H54 (cell line): ENCODE data around the gene NCR2.

ENCODE experiments used
- DNase-seq: peaks from one replicate; pipeline ENCODE4 v3.0.0; 2011; ENCODE audit warnings: low spot score, mixed read lengths; ENCODE audit not compliant: insufficient read length
- FAIRE-seq: peaks from 3 replicates; lab custom pipeline; 2011; peaks lifted over from hg19 to GRCh38; lab: Jason Lieb, UNC
- POLR2A ChIP-seq: IDR thresholded peaks from 2 replicates; pipeline ENCODE4 v1.6.1; 2011; ENCODE audit warnings: low read depth, mild to moderate bottlenecking, low read length

Gene NCR2

DNA sequence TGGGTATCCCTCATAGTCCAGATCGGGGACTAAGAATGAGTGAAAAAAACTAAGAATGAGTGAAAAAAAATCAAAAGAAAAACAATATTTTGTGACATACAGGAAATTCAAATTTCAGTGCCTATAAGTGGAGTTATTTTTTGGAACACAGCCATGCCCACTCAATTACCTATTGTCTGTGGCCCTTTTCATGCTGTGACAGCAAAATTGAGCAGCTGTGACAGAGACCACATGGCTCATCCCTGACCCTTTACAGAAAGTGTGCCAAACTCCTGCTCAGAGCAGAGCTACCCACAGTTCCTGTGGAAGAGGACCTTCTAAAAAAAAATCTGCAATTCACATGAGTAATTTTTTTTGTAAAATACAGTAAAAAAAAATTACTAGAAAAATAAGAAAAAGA lies 1.4 kb downstream of the NCR2 start:
- TF ChIP-seq POLR2A = no peak
- DNase-seq = no peak
- FAIRE-seq = no peak

DNA sequence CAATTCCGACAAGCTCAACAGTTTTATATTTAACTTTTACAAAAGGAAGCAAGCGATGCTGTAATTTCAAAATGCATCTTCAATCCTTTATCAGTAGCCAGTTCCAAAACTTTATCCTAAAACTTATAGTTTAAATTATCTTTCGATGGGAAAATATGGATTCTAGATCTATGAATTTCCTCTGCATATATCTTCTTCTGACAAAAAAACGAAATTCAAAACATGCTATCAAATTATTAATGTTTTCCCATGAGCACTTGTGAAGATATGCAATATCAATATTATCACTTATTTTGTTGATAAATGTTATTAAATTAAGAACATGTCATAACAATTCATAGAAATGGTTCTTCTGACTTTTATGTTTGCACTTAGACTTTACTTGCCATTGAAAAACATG lies 2.3 kb downstream of the NCR2 start:
- no peak for DNase-seq
- FAIRE-seq = no peak
- no peak for TF ChIP-seq POLR2A

DNA sequence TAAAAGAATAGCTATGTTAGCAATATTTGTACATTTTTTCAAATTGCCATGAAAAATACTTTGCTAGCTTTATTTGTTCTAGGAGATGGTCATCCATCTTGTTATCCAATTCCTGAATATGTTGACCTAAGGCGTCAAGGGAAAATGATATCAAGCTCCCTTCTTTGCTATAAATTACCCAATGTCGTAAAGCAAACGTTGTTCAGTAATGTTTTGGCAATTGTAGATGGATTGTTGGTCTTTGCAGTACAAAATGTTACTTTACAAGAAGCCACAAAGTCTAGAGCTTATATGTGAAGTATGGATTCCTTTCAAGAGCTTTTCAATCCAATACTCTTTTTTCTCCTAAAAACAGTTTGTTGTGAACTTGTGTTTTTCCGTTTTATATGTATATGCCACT lies 3.3 kb downstream of the NCR2 start:
- TF ChIP-seq POLR2A = no peak
- FAIRE-seq = no peak
- DNase-seq = no peak

DNA sequence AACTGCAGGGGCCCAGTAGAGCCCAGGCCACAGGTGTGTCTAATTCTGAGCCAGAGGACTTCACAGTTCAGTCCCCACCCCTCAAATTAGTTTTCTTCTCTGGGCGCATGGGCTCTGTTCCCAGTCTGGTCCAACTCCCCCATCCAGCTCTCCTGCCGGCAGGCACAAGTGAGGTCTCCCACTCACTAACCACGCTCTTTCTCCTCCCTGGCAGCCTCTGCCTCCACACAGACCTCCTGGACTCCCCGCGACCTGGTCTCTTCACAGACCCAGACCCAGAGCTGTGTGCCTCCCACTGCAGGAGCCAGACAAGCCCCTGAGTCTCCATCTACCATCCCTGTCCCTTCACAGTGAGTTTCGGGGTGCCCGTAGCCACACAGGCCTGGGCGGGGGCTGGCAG lies 6.2 kb downstream of the NCR2 start:
- DNase-seq (no peak), FAIRE-seq (no peak)
- no peak for TF ChIP-seq POLR2A

DNA sequence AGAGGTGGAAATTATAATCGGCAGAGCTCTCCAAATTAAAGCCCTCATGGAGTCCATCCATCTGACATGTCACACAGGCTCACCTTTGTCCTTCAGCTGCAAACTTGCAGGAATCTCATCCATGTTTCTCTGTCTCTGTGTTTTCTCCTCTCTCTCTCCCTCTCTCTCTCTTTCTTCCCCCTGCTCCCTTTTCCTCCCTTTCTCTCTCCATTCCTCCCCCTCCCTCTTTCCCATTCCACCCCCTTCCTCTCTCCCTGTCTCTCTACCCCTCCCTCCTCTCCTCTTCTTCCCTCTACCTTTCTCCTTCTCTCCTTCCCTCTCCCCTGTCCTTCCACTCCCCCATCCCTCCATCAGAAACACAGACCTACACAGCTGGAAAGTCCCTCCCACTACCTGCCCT lies 6.8 kb downstream of the NCR2 start:
- DNase-seq (no peak), FAIRE-seq (no peak)
- no peak for TF ChIP-seq POLR2A

DNA sequence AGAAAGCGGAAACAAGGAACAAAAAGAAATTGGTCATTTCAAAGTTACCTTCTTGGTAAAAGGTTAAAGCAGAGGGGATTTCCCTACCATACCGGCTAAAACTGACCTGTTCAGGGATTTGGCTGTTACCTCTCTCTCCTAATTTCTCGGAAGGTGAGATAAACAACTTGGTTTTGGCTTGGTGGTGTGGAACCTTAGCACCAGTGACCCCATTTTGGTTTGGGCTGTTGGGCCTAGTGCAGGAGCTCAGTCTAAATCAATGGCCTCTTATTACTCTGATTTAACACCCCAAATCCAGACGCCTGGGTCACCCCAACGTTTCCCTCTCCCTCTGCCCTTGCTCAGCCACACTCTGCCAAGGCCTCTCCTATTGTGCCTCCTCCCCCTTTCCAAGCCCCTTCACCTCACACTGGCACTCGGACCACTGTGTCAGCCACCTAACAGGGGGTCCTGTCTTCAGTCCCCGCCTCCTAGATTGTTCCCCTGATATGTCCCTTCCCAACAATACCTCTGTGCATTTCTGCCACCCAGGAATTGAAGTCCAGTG lies 8.3 kb downstream of the NCR2 start:
- no peak for DNase-seq
- no peak for FAIRE-seq

DNA sequence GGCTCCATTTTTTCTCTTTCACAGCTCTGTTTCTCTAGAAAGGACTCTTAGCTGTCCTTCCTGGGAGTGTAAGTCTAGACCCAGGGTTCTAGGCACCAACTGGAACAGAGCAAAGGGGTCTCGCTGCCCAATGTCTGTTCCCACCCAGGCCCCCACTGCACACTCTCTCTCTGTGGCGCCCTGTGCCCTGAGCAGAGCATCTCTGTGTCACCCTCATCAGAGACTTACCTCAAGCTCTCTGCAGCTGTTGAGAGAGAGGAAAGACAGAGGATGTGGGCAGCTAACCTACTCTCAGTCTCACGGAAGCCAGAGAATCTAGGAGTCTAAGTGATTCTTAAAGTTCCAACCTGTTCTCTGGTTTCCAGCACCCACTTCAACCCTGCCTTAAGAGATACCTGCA lies 9.5 kb downstream of the NCR2 start:
- FAIRE-seq (no peak), DNase-seq (no peak)
- no peak for TF ChIP-seq POLR2A

More for the DNA sequence above, 8.3 kb downstream of the NCR2 start:
- TF ChIP-seq POLR2A = no peak

DNA sequence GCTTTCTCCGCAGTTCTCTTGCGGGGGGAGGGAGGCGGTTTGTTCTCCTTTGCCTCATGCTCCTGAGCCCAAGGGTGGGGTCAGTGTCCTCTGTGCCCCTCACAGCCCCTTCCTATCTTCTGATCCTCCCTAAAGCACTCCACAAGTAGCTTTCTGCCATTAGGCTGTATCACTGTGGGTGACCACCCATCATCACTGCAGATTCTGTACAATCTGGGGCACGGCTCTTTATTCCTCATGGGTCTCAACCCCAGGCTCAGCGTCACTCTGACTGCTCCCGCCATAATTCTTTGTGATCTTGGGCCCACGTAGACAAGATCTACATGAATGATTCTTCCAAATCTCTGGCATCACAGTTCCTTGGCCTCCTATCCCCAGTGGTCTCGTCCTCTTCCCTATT lies 10.5 kb downstream of the NCR2 start:
- no peak for TF ChIP-seq POLR2A
- FAIRE-seq = no peak
- no peak for DNase-seq

DNA sequence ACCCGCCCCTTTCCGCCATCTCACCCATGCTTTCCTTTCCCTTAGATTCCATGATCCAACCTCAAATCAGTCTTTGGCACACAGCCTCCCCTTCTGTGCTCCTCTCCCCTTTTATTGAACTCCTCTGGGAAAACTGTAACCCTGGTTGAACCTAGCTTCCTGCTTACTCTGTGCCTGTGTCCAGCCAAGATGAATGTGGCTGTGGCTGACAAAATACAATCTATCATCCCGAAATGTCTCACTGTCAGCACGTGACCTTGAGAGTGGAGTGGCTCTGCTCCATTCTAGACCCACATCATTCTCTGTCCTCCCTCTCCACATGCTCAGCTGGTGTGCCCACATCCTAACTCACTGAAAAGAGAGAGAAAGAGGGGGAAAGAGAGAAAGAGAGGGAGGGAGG lies 11.0 kb downstream of the NCR2 start:
- FAIRE-seq = no peak
- no peak for TF ChIP-seq POLR2A
- no peak for DNase-seq

DNA sequence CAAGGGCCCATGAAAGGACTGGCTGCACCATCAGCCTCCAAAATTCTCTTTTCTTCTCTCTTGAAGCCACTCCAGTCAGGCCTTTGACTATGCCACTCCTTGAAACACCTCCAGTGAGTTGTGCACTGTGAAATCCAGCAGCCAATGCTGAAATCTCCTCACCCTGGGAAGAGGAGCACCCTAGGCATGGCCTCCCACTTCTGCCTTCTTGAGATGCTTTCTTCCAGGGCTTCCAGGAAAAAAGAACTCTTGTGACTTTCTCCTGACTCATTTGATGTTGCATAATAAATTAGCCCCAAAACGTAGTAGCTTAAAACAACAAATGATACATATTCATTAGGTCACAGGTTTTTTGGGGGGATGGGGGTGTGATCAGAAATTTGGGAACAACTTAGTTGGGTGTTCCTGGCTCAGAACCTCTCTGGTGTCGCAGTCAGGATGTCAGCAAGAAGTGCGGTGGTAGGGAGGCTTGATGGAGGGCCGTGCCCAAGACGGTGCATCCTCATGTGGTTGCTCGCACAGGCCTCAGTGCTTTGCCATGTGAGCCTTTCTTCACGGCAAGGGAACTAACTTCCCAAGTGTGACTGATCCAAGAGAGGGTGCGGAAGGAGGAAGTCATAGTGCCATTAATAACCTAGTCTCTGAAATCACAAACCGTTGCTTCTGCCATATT lies 12.1 kb downstream of the NCR2 start:
- FAIRE-seq (no peak), DNase-seq (no peak)
- no peak for TF ChIP-seq POLR2A

DNA sequence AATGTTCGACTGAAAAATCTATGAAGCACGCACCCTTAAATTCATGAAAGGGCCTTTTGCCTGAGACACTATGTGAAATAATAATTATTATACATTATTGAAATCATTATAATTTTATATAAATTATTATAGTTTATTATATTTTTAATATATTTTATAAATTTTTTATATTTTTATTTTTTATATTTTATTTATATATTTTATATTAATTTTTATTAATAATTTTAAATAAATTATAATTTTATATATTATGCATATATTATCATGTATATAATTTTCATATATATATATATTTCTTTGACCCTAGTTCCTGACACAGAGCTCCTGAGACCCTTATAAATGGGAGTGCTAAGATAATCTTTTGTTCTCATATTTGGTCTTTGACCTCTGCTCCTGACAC lies 13.5 kb downstream of the NCR2 start:
- FAIRE-seq (no peak), DNase-seq (no peak)
- TF ChIP-seq POLR2A = no peak

DNA sequence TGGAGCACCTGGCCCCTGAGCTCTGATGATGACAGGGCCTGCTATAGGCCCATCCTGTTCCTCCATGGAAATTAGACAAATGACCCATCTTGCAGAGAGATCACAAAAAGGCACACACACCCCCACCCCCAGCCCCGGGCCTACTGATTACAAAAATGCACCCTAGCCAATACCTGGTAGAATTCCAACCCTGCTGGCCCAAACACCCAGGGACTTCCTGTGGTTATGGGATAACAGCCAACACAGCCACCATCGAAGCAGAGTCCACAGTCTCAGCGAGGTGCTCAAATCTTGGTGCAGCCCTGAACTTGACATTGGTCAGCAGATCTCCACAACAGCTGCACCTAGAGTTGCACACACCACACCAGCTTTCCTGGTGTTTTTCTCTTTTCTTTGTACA lies 17.0 kb downstream of the NCR2 start:
- TF ChIP-seq POLR2A = no peak
- FAIRE-seq (no peak), DNase-seq (no peak)

DNA sequence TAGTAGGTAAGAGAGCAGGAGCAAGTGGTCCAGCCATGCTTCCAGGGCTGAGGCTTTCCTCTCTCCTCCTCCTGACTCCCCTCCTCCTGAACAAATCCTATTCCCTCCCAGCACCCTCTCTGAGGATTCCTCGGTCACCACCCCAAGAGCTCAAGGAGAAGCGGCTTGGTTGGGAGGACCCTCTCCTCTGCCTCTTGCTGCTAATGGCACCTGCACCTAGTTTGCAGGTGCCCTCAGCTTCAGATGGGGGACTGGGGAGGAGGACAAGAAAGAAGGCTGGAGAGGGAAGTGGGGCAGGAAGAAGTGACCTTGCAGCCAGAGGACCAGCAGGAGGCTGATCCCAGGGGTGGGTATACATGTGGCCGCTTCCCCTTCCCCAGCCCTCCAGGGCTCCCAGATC lies 17.5 kb downstream of the NCR2 start:
- FAIRE-seq (no peak), DNase-seq (no peak)
- TF ChIP-seq POLR2A = no peak

DNA sequence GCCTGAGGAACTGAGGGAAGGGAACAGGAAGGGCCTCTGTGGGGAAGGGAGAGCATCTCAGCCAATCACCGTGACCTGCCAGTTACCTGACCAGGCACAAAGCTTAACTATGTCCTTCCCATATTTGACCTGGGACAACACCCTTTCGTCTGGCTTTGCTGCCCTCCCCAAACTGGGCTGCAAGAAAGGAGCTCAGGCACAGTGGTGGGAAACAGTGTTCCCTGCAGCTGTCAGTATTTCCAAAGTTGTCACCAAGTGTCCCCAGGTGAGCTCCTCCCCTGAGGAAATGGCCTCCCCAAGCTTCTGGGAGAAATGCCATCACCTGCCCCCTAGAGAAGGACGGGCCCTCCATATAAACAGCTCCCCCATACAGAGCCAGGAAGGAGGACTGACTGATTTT lies 17.9 kb downstream of the NCR2 start:
- no peak for TF ChIP-seq POLR2A
- no peak for DNase-seq

DNA sequence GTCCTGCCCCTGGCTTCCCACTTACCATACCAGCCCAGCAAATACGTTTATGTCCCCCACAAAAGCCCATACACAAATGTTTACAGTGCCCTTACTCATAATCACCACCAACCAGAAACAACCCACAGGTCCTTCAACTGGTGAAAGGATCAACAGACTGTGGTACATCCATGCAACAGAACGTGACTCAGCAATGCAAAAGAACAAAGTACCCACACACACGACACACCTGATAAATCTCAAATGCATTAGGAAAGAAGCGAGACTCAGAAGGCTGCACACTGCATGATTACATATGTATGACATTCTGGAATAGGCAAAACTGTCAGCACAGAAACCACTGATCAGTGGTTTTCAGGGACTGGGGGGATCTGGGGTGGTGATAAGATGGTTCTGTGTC lies 20.5 kb downstream of the NCR2 start:
- FAIRE-seq (no peak), DNase-seq (no peak)
- no peak for TF ChIP-seq POLR2A

More for the DNA sequence above, 17.9 kb downstream of the NCR2 start:
- no peak for FAIRE-seq
